ENCODE data around the gene GAN. TPM values are rescaled to one million over a fixed set of nuclear protein-coding genes. Genes with fewer than 3 reads are reported as not detected.

The GAN gene
- total RNA-seq, 1 donor: 9.1 TPM

GRCh38 chr16:81275064-81275532 lies 39.7 kb upstream of the GAN start:
- no peak for TF ChIP-seq CTCF (IDR thresholded peaks at IDR 0.05; ENCODE audit: insufficient read depth, low read depth, low read length)

GRCh38 chr16:81275795-81276194 lies 39.0 kb upstream of the GAN start:
- no peak for TF ChIP-seq CTCF (IDR thresholded peaks at IDR 0.05; ENCODE audit: insufficient read depth, low read depth, low read length)
- no peak for DNase-seq (ENCODE audit: low read depth)

More at GRCh38 chr16:81275064-81275532, 39.7 kb upstream of the GAN start:
- H3K4me3 ChIP-seq (ENCODE audit: low read depth, low read length): no peak overlapping the region
- no peak for DNase-seq (ENCODE audit: low read depth)

GRCh38 chr16:81276323-81276722 lies 38.4 kb upstream of the GAN start:
- TF ChIP-seq CTCF (IDR thresholded peaks at IDR 0.05; ENCODE audit: insufficient read depth, low read depth, low read length): no peak
- no peak for DNase-seq (ENCODE audit: low read depth)
- H3K4me3 ChIP-seq (ENCODE audit: low read depth, low read length): no peak overlapping the region

More at GRCh38 chr16:81275795-81276194, 39.0 kb upstream of the GAN start:
- H3K4me3 ChIP-seq (ENCODE audit: low read depth, low read length): no peak overlapping the region

GRCh38 chr16:81277541-81278080 lies 37.2 kb upstream of the GAN start:
- no peak overlapping the region for H3K4me3 ChIP-seq (ENCODE audit: low read depth, low read length)
- DNase-seq (ENCODE audit: low read depth): no peak
- no peak for TF ChIP-seq CTCF (IDR thresholded peaks at IDR 0.05; ENCODE audit: insufficient read depth, low read depth, low read length)

- no peak for TF ChIP-seq CTCF (IDR thresholded peaks at IDR 0.05; ENCODE audit: insufficient read depth, low read depth, low read length)
- H3K4me3 ChIP-seq (ENCODE audit: low read depth, low read length): no peak overlapping the region
- no peak for DNase-seq (ENCODE audit: low read depth)
Measured at GRCh38 chr16:81278526-81278925, 36.2 kb upstream of the GAN start.

GRCh38 chr16:81279392-81279791 lies 35.4 kb upstream of the GAN start:
- no peak overlapping the region for H3K4me3 ChIP-seq (ENCODE audit: low read depth, low read length)
- DNase-seq (ENCODE audit: low read depth): no peak
- no peak for TF ChIP-seq CTCF (IDR thresholded peaks at IDR 0.05; ENCODE audit: insufficient read depth, low read depth, low read length)

GRCh38 chr16:81280393-81280792 lies 34.4 kb upstream of the GAN start:
- peak; percentile 55 for DNase-seq (ENCODE audit: low read depth)
- H3K4me3 ChIP-seq (ENCODE audit: low read depth, low read length): no peak overlapping the region
- no peak for TF ChIP-seq CTCF (IDR thresholded peaks at IDR 0.05; ENCODE audit: insufficient read depth, low read depth, low read length)
